HG03066 (cell line): Measurements from ENCODE around the gene NDUFB3.
"Not testable (repeated sequence)": the region's sequence is repeated elsewhere in the genome, so short reads cannot be mapped to it uniquely, and the experiment has no call there.

ENCODE experiments used
- ATAC-seq: cut with Tn5 transposase; IDR thresholded peaks from one replicate; pipeline ENCODE4 v1.9.1; 2021; ENCODE audit warnings: low read depth; ENCODE audit not compliant: unreplicated experiment

Gene NDUFB3

GRCh38 chr2:201071479-201072200, at the start of gene NDUFB3, which contains the start of gene HYCC2:
Gene NDUFB3, plus strand, starts transcription at chr2:201072001. Its CDS starts 6,882 bp downstream, at chr2:201078883.
Gene HYCC2, minus strand, starts transcription at chr2:201071671. Its CDS starts 47,662 bp downstream, at chr2:201024009.
- peak; percentile 98 for ATAC-seq

GRCh38 chr2:201024518-201024917, 47.3 kb upstream of the NDUFB3 start:
- no peak for ATAC-seq

- not testable (repeated sequence) for ATAC-seq
Measured at GRCh38 chr2:201034355-201034754, 37.4 kb upstream of the NDUFB3 start.

GRCh38 chr2:201038361-201038760, 33.4 kb upstream of the NDUFB3 start:
- ATAC-seq, result not testable (repeated sequence)

- ATAC-seq, result no peak
Measured at GRCh38 chr2:201038855-201039254, 32.9 kb upstream of the NDUFB3 start.

GRCh38 chr2:201040867-201041628, 30.8 kb upstream of the NDUFB3 start:
- ATAC-seq, result no peak

GRCh38 chr2:201042451-201042850, 29.4 kb upstream of the NDUFB3 start:
- not testable (repeated sequence) for ATAC-seq

GRCh38 chr2:201043050-201043449, 28.8 kb upstream of the NDUFB3 start:
- not testable (repeated sequence) for ATAC-seq

GRCh38 chr2:201046881-201047280, 24.9 kb upstream of the NDUFB3 start:
- no peak for ATAC-seq

- no peak for ATAC-seq
Measured at GRCh38 chr2:201049455-201049854, 22.3 kb upstream of the NDUFB3 start.

GRCh38 chr2:201057087-201057521, 14.7 kb upstream of the NDUFB3 start:
- ATAC-seq, result no peak

GRCh38 chr2:201057715-201058248, 14.0 kb upstream of the NDUFB3 start:
- ATAC-seq, result no peak

GRCh38 chr2:201058914-201059313, 12.9 kb upstream of the NDUFB3 start:
- ATAC-seq, result no peak

- ATAC-seq, result no peak
Measured at GRCh38 chr2:201059961-201060755, 11.6 kb upstream of the NDUFB3 start.

GRCh38 chr2:201063516-201063915, 8.3 kb upstream of the NDUFB3 start:
- not testable (repeated sequence) for ATAC-seq

GRCh38 chr2:201064797-201065329, 6.9 kb upstream of the NDUFB3 start:
- ATAC-seq, result no peak

GRCh38 chr2:201070948-201071478, 788 bp upstream of the NDUFB3 start:
- peak; percentile 12 for ATAC-seq

GRCh38 chr2:201072201-201072530, 365 bp downstream of the NDUFB3 start:
- ATAC-seq, result peak; percentile 3

- no peak for ATAC-seq
Measured at GRCh38 chr2:201073071-201073470, 1.3 kb downstream of the NDUFB3 start.

- ATAC-seq, result no peak
Measured at GRCh38 chr2:201074996-201075395, 3.2 kb downstream of the NDUFB3 start.
